Astrocyte (in vitro differentiated cells and primary cell): ENCODE data around the gene SLC1A7.

Source experiments
- EZH2 ChIP-seq: IDR thresholded peaks from 2 replicates; pipeline ENCODE4 v1.6.1; 2012; ENCODE audit warnings: mild to moderate bottlenecking, low read length, inconsistent platforms; ENCODE audit not compliant: insufficient read depth
- TF ChIP-seq, protein P1 (sequence below): IDR thresholded peaks from 2 replicates; pipeline ENCODE4 v1.5.1; 2011; ENCODE audit warnings: low read depth, mild to moderate bottlenecking, inconsistent platforms, low read length, moderate library complexity; ENCODE audit not compliant: insufficient read depth

DNA sequence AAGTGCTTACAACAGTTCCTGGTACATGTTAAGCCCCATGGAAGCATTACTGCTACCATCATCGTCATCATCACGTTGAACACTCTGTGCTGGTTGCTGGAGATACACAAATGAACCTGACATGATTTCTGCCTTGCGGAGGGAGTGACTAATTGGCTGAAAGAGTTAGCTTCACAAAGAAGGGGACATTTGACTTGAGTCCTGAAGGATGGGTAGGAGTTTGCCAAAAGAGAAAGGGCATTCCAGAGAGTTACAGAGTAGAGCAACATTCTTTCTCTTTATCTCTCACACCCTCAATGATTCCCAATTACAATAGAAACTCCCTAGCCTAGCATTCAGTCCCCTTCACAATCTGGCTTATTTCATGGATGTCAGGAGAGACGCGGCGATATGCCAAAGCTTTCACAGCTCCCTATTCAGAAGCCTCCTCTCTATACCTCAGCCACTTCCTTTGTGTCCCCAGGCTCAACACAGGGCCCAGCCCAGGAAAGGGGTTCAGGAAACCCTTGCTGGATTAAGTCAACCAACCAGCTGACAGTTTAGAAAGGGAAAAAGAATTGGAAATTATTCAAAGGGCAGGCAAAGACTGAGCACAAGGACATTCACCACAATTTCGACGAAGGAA, 38.0 kb downstream of the SLC1A7 start:
- TF ChIP-seq, protein P1, sequence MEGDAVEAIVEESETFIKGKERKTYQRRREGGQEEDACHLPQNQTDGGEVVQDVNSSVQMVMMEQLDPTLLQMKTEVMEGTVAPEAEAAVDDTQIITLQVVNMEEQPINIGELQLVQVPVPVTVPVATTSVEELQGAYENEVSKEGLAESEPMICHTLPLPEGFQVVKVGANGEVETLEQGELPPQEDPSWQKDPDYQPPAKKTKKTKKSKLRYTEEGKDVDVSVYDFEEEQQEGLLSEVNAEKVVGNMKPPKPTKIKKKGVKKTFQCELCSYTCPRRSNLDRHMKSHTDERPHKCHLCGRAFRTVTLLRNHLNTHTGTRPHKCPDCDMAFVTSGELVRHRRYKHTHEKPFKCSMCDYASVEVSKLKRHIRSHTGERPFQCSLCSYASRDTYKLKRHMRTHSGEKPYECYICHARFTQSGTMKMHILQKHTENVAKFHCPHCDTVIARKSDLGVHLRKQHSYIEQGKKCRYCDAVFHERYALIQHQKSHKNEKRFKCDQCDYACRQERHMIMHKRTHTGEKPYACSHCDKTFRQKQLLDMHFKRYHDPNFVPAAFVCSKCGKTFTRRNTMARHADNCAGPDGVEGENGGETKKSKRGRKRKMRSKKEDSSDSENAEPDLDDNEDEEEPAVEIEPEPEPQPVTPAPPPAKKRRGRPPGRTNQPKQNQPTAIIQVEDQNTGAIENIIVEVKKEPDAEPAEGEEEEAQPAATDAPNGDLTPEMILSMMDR: no peak
- TF ChIP-seq EZH2: no peak
